ENCODE results near the gene SERPIND1.
"Not testable (repeated sequence)": the region's sequence is repeated elsewhere in the genome, so short reads cannot be mapped to it uniquely, and the experiment has no call there.

The SERPIND1 gene

GRCh38 chr22:20747223-20747622 is 26.7 kb upstream of the SERPIND1 start:
- DNase-seq: no peak

- no peak for DNase-seq
These were observed 25.8 kb upstream of the SERPIND1 start for GRCh38 chr22:20748082-20748481.

GRCh38 chr22:20748731-20749428 is 25.0 kb upstream of the SERPIND1 start:
- DNase-seq: no peak

- DNase-seq: no peak
These were observed 24.5 kb upstream of the SERPIND1 start for GRCh38 chr22:20749453-20749852.

- peak; percentile 37 for DNase-seq
These were observed 23.3 kb upstream of the SERPIND1 start for GRCh38 chr22:20750461-20751184.

- DNase-seq: peak; percentile 33
These were observed 22.6 kb upstream of the SERPIND1 start for GRCh38 chr22:20751185-20751851.

GRCh38 chr22:20752104-20752741 is 21.7 kb upstream of the SERPIND1 start:
- no peak for DNase-seq

GRCh38 chr22:20752873-20753272 is 21.0 kb upstream of the SERPIND1 start:
- no peak for DNase-seq

- no peak for DNase-seq
These were observed 17.1 kb upstream of the SERPIND1 start for GRCh38 chr22:20756846-20757245.

GRCh38 chr22:20758688-20759087 is 15.2 kb upstream of the SERPIND1 start:
- no peak for DNase-seq

- no peak for DNase-seq
These were observed 13.8 kb upstream of the SERPIND1 start for GRCh38 chr22:20760084-20760483.

GRCh38 chr22:20761536-20761935 is 12.4 kb upstream of the SERPIND1 start:
- DNase-seq: no peak

- no peak for DNase-seq
These were observed 11.6 kb upstream of the SERPIND1 start for GRCh38 chr22:20762233-20762796.

GRCh38 chr22:20763630-20764470 is 10.1 kb upstream of the SERPIND1 start:
- no peak for DNase-seq

GRCh38 chr22:20764471-20764720 is 9.5 kb upstream of the SERPIND1 start:
- DNase-seq: no peak

GRCh38 chr22:20764729-20765128 is 9.2 kb upstream of the SERPIND1 start:
- no peak for DNase-seq

- no peak for DNase-seq
These were observed 8.0 kb upstream of the SERPIND1 start for GRCh38 chr22:20765938-20766337.

GRCh38 chr22:20766530-20766929 is 7.4 kb upstream of the SERPIND1 start:
- DNase-seq: no peak

- DNase-seq: not testable (repeated sequence)
These were observed 4.5 kb upstream of the SERPIND1 start for GRCh38 chr22:20769496-20769826.

- no peak for DNase-seq
These were observed 1.8 kb upstream of the SERPIND1 start for GRCh38 chr22:20771918-20772625.

GRCh38 chr22:20774882-20775281 is 969 bp downstream of the SERPIND1 start:
- no peak for DNase-seq

- no peak for DNase-seq
These were observed 1.5 kb downstream of the SERPIND1 start for GRCh38 chr22:20775342-20775895.
